ENCODE results near the gene ZNF300. TPM values are rescaled to one million over a fixed set of nuclear protein-coding genes. Genes with fewer than 3 reads are reported as not detected.

ZNF300 gene
- total RNA-seq, result 8.5 and 9.2 TPM in 2 replicates

- H3K4me3 ChIP-seq (ENCODE audit: low read depth, low read length), result peak within 1 kb of the TSS; percentile 72
- H3K36me3 ChIP-seq (ENCODE audit: control insufficient read depth, insufficient read depth, low read length), result no peaks in the 10 kb centered on the region
- no peaks in the 10 kb centered on the region for H3K27me3 ChIP-seq (ENCODE audit: control insufficient read depth, insufficient read depth, low read length)
- no peak for TF ChIP-seq CTCF (IDR thresholded peaks at IDR 0.05; ENCODE audit: insufficient read depth, low read length, poor library complexity, severe bottlenecking)
- DNase-seq (ENCODE audit: low read depth), result peak; percentile 80
Measured at GRCh38 chr5:150904479-150905311, at the start of gene ZNF300. Gene ZNF300, minus strand, starts transcription at chr5:150904980. Its CDS starts 1,825 bp downstream, at chr5:150903155.

- TF ChIP-seq CTCF (IDR thresholded peaks at IDR 0.05; ENCODE audit: insufficient read depth, low read length, poor library complexity, severe bottlenecking), result no peak
- no peak for DNase-seq (ENCODE audit: low read depth)
- Histone ChIP-seq H3K36me3 (ENCODE audit: control insufficient read depth, insufficient read depth, low read length) (no peaks in the 10 kb centered on the region), H3K27me3 (ENCODE audit: control insufficient read depth, insufficient read depth, low read length) (no peaks in the 10 kb centered on the region), H3K4me3 (ENCODE audit: low read depth, low read length) (no peak overlapping the region)
Measured at GRCh38 chr5:150948539-150948938, 43.8 kb upstream of the ZNF300 start.

- no peaks in the 10 kb centered on the region for H3K27me3 ChIP-seq (ENCODE audit: control insufficient read depth, insufficient read depth, low read length)
- peak; percentile 53 for DNase-seq (ENCODE audit: low read depth)
- no peaks in the 10 kb centered on the region for H3K36me3 ChIP-seq (ENCODE audit: control insufficient read depth, insufficient read depth, low read length)
- no peak for TF ChIP-seq CTCF (IDR thresholded peaks at IDR 0.05; ENCODE audit: insufficient read depth, low read length, poor library complexity, severe bottlenecking)
- H3K4me3 ChIP-seq (ENCODE audit: low read depth, low read length), result peak overlapping the region; percentile 60
Measured at GRCh38 chr5:150946351-150946905, 41.6 kb upstream of the ZNF300 start.

- no peak for TF ChIP-seq CTCF (IDR thresholded peaks at IDR 0.05; ENCODE audit: insufficient read depth, low read length, poor library complexity, severe bottlenecking)
- no peak for DNase-seq (ENCODE audit: low read depth)
- no peaks in the 10 kb centered on the region for H3K27me3 ChIP-seq (ENCODE audit: control insufficient read depth, insufficient read depth, low read length)
- no peaks in the 10 kb centered on the region for H3K36me3 ChIP-seq (ENCODE audit: control insufficient read depth, insufficient read depth, low read length)
- H3K4me3 ChIP-seq (ENCODE audit: low read depth, low read length), result peak overlapping the region; percentile 60
Measured at GRCh38 chr5:150945947-150946346, 41.2 kb upstream of the ZNF300 start.

- no peak for DNase-seq (ENCODE audit: low read depth)
- Histone ChIP-seq H3K27me3 (ENCODE audit: control insufficient read depth, insufficient read depth, low read length) (no peaks in the 10 kb centered on the region), H3K36me3 (ENCODE audit: control insufficient read depth, insufficient read depth, low read length) (no peaks in the 10 kb centered on the region), H3K4me3 (ENCODE audit: low read depth, low read length) (peak overlapping the region; percentile 60)
- no peak for TF ChIP-seq CTCF (IDR thresholded peaks at IDR 0.05; ENCODE audit: insufficient read depth, low read length, poor library complexity, severe bottlenecking)
Measured at GRCh38 chr5:150945486-150945885, 40.7 kb upstream of the ZNF300 start.

Measured in kidney epithelial cell (primary cell).